H9 (cell line): ENCODE data around the gene PHACTR1. TPM values are rescaled to one million over a fixed set of nuclear protein-coding genes. Genes with fewer than 3 reads are reported as not detected.

Source experiments
- DNase-seq: peaks from one replicate; pipeline ENCODE4 v3.0.0-alpha.2; 2017
- H2AFZ ChIP-seq: one replicate; pipeline ENCODE4 v1.6.1; 2013; ENCODE audit warnings: mild to moderate bottlenecking, low read length, control low read depth, moderate library complexity
- H2AK5ac ChIP-seq: 2 replicates; pipeline ENCODE4 v1.6.1; 2013; ENCODE audit warnings: low read length, control low read depth, mixed read lengths; ENCODE audit not compliant: insufficient read length
- H2BK120ac ChIP-seq: one replicate; pipeline ENCODE4 v1.6.1; 2013; ENCODE audit warnings: low read depth, mild to moderate bottlenecking, low read length, control low read depth, inconsistent platforms; ENCODE audit not compliant: poor library complexity, severe bottlenecking
- H2BK12ac ChIP-seq: 2 replicates; pipeline ENCODE4 v1.6.1; 2013; ENCODE audit warnings: low read length, control low read depth, mixed read lengths, low read depth; ENCODE audit not compliant: insufficient read length
- H2BK15ac ChIP-seq: 2 replicates; pipeline ENCODE4 v1.6.1; 2013; ENCODE audit warnings: low read depth, low read length, control low read depth
- H2BK20ac ChIP-seq: one replicate; pipeline ENCODE4 v1.6.1; 2013; ENCODE audit warnings: low read depth, mild to moderate bottlenecking, low read length, control low read depth, inconsistent platforms; ENCODE audit not compliant: poor library complexity, severe bottlenecking
- H2BK5ac ChIP-seq: 2 replicates; pipeline ENCODE4 v1.6.1; 2013; ENCODE audit warnings: low read length, control low read depth, mixed read lengths; ENCODE audit not compliant: insufficient read length
- H3K14ac ChIP-seq: 2 replicates; pipeline ENCODE4 v1.6.1; 2013; ENCODE audit warnings: low read length, control low read depth; ENCODE audit not compliant: insufficient read depth
- H3K18ac ChIP-seq: 2 replicates; pipeline ENCODE4 v1.6.1; 2013; ENCODE audit warnings: low read depth, mild to moderate bottlenecking, mixed read lengths, low read length, control low read depth; ENCODE audit not compliant: insufficient read length
- H3K23ac ChIP-seq: 2 replicates; pipeline ENCODE4 v1.6.1; 2013; ENCODE audit warnings: low read length, control low read depth, mixed read lengths, low read depth; ENCODE audit not compliant: insufficient read length
- H3K23me2 ChIP-seq: 2 replicates; pipeline ENCODE4 v1.6.1; 2013; ENCODE audit warnings: low read depth, mild to moderate bottlenecking, mixed read lengths, low read length, control low read depth; ENCODE audit not compliant: insufficient read length, poor library complexity, severe bottlenecking
- H3K27ac ChIP-seq: 2 replicates; pipeline ENCODE4 v1.5.1; 2013; ENCODE audit warnings: low read length, control low read depth, mixed read lengths, low read depth; ENCODE audit not compliant: insufficient read length
- H3K27me3 ChIP-seq: 2 replicates; pipeline ENCODE4 v1.6.1; 2013; ENCODE audit warnings: low read length, control low read depth, inconsistent platforms; ENCODE audit not compliant: insufficient read depth
- H3K4ac ChIP-seq: 2 replicates; pipeline ENCODE4 v1.6.1; 2013; ENCODE audit warnings: low read depth, mild to moderate bottlenecking, control low read depth, inconsistent platforms, low read length, moderate library complexity
- H3K4me1 ChIP-seq: 2 replicates; pipeline ENCODE4 v1.6.1; 2013; ENCODE audit warnings: low read length, control low read depth, inconsistent platforms; ENCODE audit not compliant: insufficient read depth
- H3K4me2 ChIP-seq: 2 replicates; pipeline ENCODE4 v1.6.1; 2013; ENCODE audit warnings: low read length, control low read depth, mixed read lengths; ENCODE audit not compliant: insufficient read length, insufficient read depth
- H3K56ac ChIP-seq: 2 replicates; pipeline ENCODE4 v1.6.1; 2013; ENCODE audit warnings: low read depth, mild to moderate bottlenecking, mixed read lengths, low read length, control low read depth; ENCODE audit not compliant: insufficient read length
- H3K79me1 ChIP-seq: 2 replicates; pipeline ENCODE4 v1.6.1; 2013; ENCODE audit warnings: low read depth, mild to moderate bottlenecking, moderate library complexity, low read length, control low read depth, inconsistent platforms; ENCODE audit not compliant: insufficient read depth, poor library complexity, severe bottlenecking
- H3K79me2 ChIP-seq: 2 replicates; pipeline ENCODE4 v1.6.1; 2013; ENCODE audit warnings: low read length, control low read depth, inconsistent platforms; ENCODE audit not compliant: insufficient read depth
- H3K9ac ChIP-seq: 2 replicates; pipeline ENCODE4 v1.6.1; 2013; ENCODE audit warnings: low read length, control low read depth, mixed read lengths; ENCODE audit not compliant: insufficient read length; ENCODE audit errors: extremely low read depth
- H3K9me3 ChIP-seq: one replicate; pipeline ENCODE4 v1.6.1; 2013; ENCODE audit warnings: low read depth, low read length, inconsistent platforms; ENCODE audit not compliant: control insufficient read depth
- H3T11ph ChIP-seq: one replicate; pipeline ENCODE4 v1.6.1; 2013; ENCODE audit warnings: mild to moderate bottlenecking, low read length, control low read depth, inconsistent platforms
- H4K20me1 ChIP-seq: one replicate; pipeline ENCODE4 v1.6.1; 2013; ENCODE audit not compliant: control insufficient read depth, insufficient read length, insufficient read depth
- H4K5ac ChIP-seq: 2 replicates; pipeline ENCODE4 v1.6.1; 2013; ENCODE audit warnings: low read depth, mild to moderate bottlenecking, mixed read lengths, low read length, control low read depth; ENCODE audit not compliant: insufficient read length
- H4K8ac ChIP-seq: replicated peaks from 2 replicates; pipeline ENCODE4 v1.6.1; 2013; ENCODE audit warnings: low read length, control low read depth, mixed read lengths, low read depth; ENCODE audit not compliant: insufficient read length
- H4K91ac ChIP-seq: 2 replicates; pipeline ENCODE4 v1.6.1; 2013; ENCODE audit warnings: low read depth, mild to moderate bottlenecking, moderate library complexity, mixed read lengths, low read length, control low read depth; ENCODE audit not compliant: insufficient read length
- H3K27ac Mint-ChIP-seq, 3 experiments: 2 replicates in 2 of 3; 3 replicates in 1 of 3; pipeline ENCODE4 v1.8.0; 2020 to 2021; ENCODE audit warnings: mixed read lengths in 3 of 3, mild to moderate bottlenecking in 1 of 3, moderate library complexity in 1 of 3
- H3K27me3 Mint-ChIP-seq: 2 replicates; pipeline ENCODE4 v1.8.0; 2021; ENCODE audit warnings: low read depth, mild to moderate bottlenecking, moderate library complexity, mixed read lengths
- H3K36me3 Mint-ChIP-seq, 3 experiments: 2 replicates in 2 of 3; 3 replicates in 1 of 3; pipeline ENCODE4 v1.8.0; 2020 to 2021; ENCODE audit warnings: low read depth in 3 of 3, mixed read lengths in 3 of 3; ENCODE audit not compliant: insufficient read depth in 1 of 3
- H3K4me1 Mint-ChIP-seq, 2 experiments: 2 replicates each; pipeline ENCODE4 v1.8.0; 2020; ENCODE audit warnings: mixed read lengths in 2 of 2
- H3K4me3 Mint-ChIP-seq, 2 experiments: 2 replicates in 1 of 2; 3 replicates in 1 of 2; pipeline ENCODE4 v1.8.0; 2020 to 2021; ENCODE audit warnings: mild to moderate bottlenecking in 2 of 2, mixed read lengths in 2 of 2, moderate library complexity in 1 of 2
- H3K9me3 Mint-ChIP-seq, 2 experiments: 2 replicates in 1 of 2; 3 replicates in 1 of 2; pipeline ENCODE4 v1.8.0; 2020; ENCODE audit warnings: mild to moderate bottlenecking in 2 of 2, mixed read lengths in 2 of 2, moderate library complexity in 1 of 2
- CTCF ChIP-seq: fragments of 200-600 bp; sonication (generic); conservative IDR thresholded peaks from 3 replicates; pipeline ENCODE4 v1.8.0; 2021; ENCODE audit warnings: antibody characterized with exemption, mild to moderate bottlenecking
- WGBS: extraction: QIAGEN DNeasy Blood & Tissue Kit; methylation state at CpG from one replicate; pipeline ENCODE4 v1.1.7; 2013; ENCODE audit warnings: missing lambda C conversion rate, low lambda C conversion rate, mixed read lengths; ENCODE audit not compliant: insufficient read length; ENCODE audit errors: extremely low coverage; 5-methylcytosine and 5-hydroxymethylcytosine counted together
- total RNA-seq: library from RNA; stranded (reverse); gene quantifications from 2 replicates; pipeline ENCODE4 v1.2.1, GENCODE V29; 2021

Gene PHACTR1
- total RNA-seq, 1 experiment from 2014 or later: 15.9 TPM

GRCh38 chr6:13140980-13141379 is 424.4 kb downstream of the PHACTR1 start:
- DNase-seq: no peak
- Histone ChIP-seq H3K23me2 (no peaks in the 10 kb centered on the region), H3K18ac (no peak overlapping the region), H3K56ac (no peak overlapping the region), H3K23ac (no peak overlapping the region), H4K5ac (no peak overlapping the region), H3K79me2 (no peaks in the 10 kb centered on the region), H3K4me2 (no peak overlapping the region), H2BK15ac (no peak overlapping the region), H2BK5ac (no peak overlapping the region), H4K20me1 (no peaks in the 10 kb centered on the region), H3K14ac (no peak overlapping the region), H3K79me1 (no peaks in the 10 kb centered on the region), H2BK20ac (no peak overlapping the region), H3K4me1 (peaks cover 3% of the 10 kb centered on the region; the same call in 1 of the 2 replicates), H2AK5ac (no peak overlapping the region), H3K9me3 (no peaks in the 10 kb centered on the region), H3K27me3 (no peaks in the 10 kb centered on the region), H3K4ac (no peak overlapping the region), H2AFZ (no peak overlapping the region), H2BK120ac (no peak overlapping the region), H4K91ac (no peak overlapping the region), H4K8ac (no peak overlapping the region), H3T11ph (no peak overlapping the region), H2BK12ac (no peak overlapping the region), H3K9ac (no peak overlapping the region), H3K27ac (no peak overlapping the region)
- Mint-ChIP-seq H3K4me3 (no peak overlapping the region), H3K27ac (no peak overlapping the region), H3K27me3 (no peaks in the 10 kb centered on the region), H3K9me3 (no peaks in the 10 kb centered on the region), H3K36me3 (no peaks in the 10 kb centered on the region), H3K4me1 (peaks cover 30 to 31% of the 10 kb centered on the region in 2 experiments)
- TF ChIP-seq CTCF: no peak
- WGBS: no CpG with 5 or more reads among the region's 1 CpG
